SJSA1 (cell line): ENCODE results near the gene MAPKAPK5. TPM values are rescaled to one million over a fixed set of nuclear protein-coding genes. Genes with fewer than 3 reads are reported as not detected.

Source experiments
- DNase-seq, 2 experiments: peaks; one replicate each; pipeline ENCODE4 v3.0.0-alpha.2; 2015 to 2020; ENCODE audit warnings: low spot score in 2 of 2, low read depth in 1 of 2
- H3K27ac ChIP-seq: fragments of 250-450 bp; sonication (Bioruptor Pico); 2 replicates; pipeline ENCODE4 v1.5.1; 2020; ENCODE audit warnings: mild to moderate bottlenecking, moderate library complexity
- H3K27me3 ChIP-seq: fragments of 250-450 bp; sonication (Bioruptor Pico); replicated peaks from 2 replicates; pipeline ENCODE4 v1.5.1; 2020; ENCODE audit warnings: mild to moderate bottlenecking, moderate library complexity
- H3K36me3 ChIP-seq: fragments of 250-450 bp; sonication (Bioruptor Pico); 2 replicates; pipeline ENCODE4 v1.5.1; 2020; ENCODE audit warnings: mild to moderate bottlenecking
- H3K4me1 ChIP-seq: fragments of 250-450 bp; sonication (Bioruptor Pico); replicated peaks from 2 replicates; pipeline ENCODE4 v1.6.1; 2021; ENCODE audit warnings: mild to moderate bottlenecking
- H3K4me3 ChIP-seq: fragments of 250-450 bp; sonication (Bioruptor Pico); 2 replicates; pipeline ENCODE4 v1.5.1; 2020; ENCODE audit warnings: mild to moderate bottlenecking
- H3K9me3 ChIP-seq: fragments of 250-450 bp; sonication (Bioruptor Pico); replicated peaks from 2 replicates; pipeline ENCODE4 v1.5.1; 2020; ENCODE audit warnings: mild to moderate bottlenecking
- total RNA-seq: library from RNA; depleted of rRNA; stranded (reverse); fragments of >200 nt; shearing (Covaris generic); gene quantifications from 2 replicates; pipeline ENCODE4 v1.2.3, GENCODE V29; 2014

MAPKAPK5 gene
- total RNA-seq, 1 experiment from 2014 or later: 60.8 TPM

- no peak overlapping the region for H3K27ac ChIP-seq
- DNase-seq: no peak
- no peak overlapping the region for H3K4me3 ChIP-seq
- H3K36me3 ChIP-seq: peaks cover 86% of the 10 kb centered on the region
- no peaks in the 10 kb centered on the region for H3K9me3 ChIP-seq
- H3K4me1 ChIP-seq: no peaks in the 10 kb centered on the region
- no peaks in the 10 kb centered on the region for H3K27me3 ChIP-seq
Measured at GRCh38 chr12:111886662-111887545, 44.9 kb downstream of the MAPKAPK5 start.

GRCh38 chr12:111887926-111888745 lies 46.1 kb downstream of the MAPKAPK5 start:
- no peaks in the 10 kb centered on the region for H3K27me3 ChIP-seq
- no peak overlapping the region for H3K27ac ChIP-seq
- no peaks in the 10 kb centered on the region for H3K4me1 ChIP-seq
- H3K36me3 ChIP-seq: peaks cover 87% of the 10 kb centered on the region
- H3K4me3 ChIP-seq: no peak overlapping the region
- H3K9me3 ChIP-seq: no peaks in the 10 kb centered on the region
- DNase-seq: no peak

- Histone ChIP-seq H3K36me3 (peaks cover 58% of the 10 kb centered on the region), H3K9me3 (no peaks in the 10 kb centered on the region), H3K4me1 (no peaks in the 10 kb centered on the region), H3K4me3 (no peak overlapping the region), H3K27ac (no peak overlapping the region), H3K27me3 (no peaks in the 10 kb centered on the region)
- no peak for DNase-seq
Measured at GRCh38 chr12:111893287-111893686, 51.3 kb downstream of the MAPKAPK5 start.

GRCh38 chr12:111894556-111894955 lies 52.5 kb downstream of the MAPKAPK5 start:
- H3K4me3 ChIP-seq: no peak overlapping the region
- no peaks in the 10 kb centered on the region for H3K9me3 ChIP-seq
- no peaks in the 10 kb centered on the region for H3K27me3 ChIP-seq
- DNase-seq: no peak
- peaks cover 51% of the 10 kb centered on the region for H3K36me3 ChIP-seq
- H3K27ac ChIP-seq: no peak overlapping the region
- H3K4me1 ChIP-seq: no peaks in the 10 kb centered on the region

- Histone ChIP-seq H3K27me3 (no peaks in the 10 kb centered on the region), H3K4me1 (no peaks in the 10 kb centered on the region), H3K36me3 (peaks cover 21% of the 10 kb centered on the region), H3K9me3 (no peaks in the 10 kb centered on the region; the same call in 1 of the 2 replicates), H3K27ac (no peak overlapping the region), H3K4me3 (no peak overlapping the region)
- no peak for DNase-seq
Measured at GRCh38 chr12:111901182-111901581, 59.2 kb downstream of the MAPKAPK5 start.

GRCh38 chr12:111904446-111904975 lies 62.5 kb downstream of the MAPKAPK5 start:
- Histone ChIP-seq H3K4me3 (no peak overlapping the region), H3K36me3 (peaks cover 15% of the 10 kb centered on the region; the same call in 1 of the 2 replicates), H3K27me3 (no peaks in the 10 kb centered on the region), H3K27ac (no peak overlapping the region), H3K4me1 (no peaks in the 10 kb centered on the region), H3K9me3 (peaks cover 5% of the 10 kb centered on the region; the same call in 1 of the 2 replicates)
- DNase-seq: no peak

GRCh38 chr12:111905502-111905901 lies 63.5 kb downstream of the MAPKAPK5 start:
- no peaks in the 10 kb centered on the region for H3K27me3 ChIP-seq
- no peak overlapping the region for H3K27ac ChIP-seq
- DNase-seq: no peak
- peaks cover 11% of the 10 kb centered on the region; the same call in 1 of the 2 replicates for H3K36me3 ChIP-seq
- H3K4me3 ChIP-seq: no peak overlapping the region
- H3K4me1 ChIP-seq: no peaks in the 10 kb centered on the region
- H3K9me3 ChIP-seq: peaks cover 5% of the 10 kb centered on the region; the same call in 1 of the 2 replicates

- Histone ChIP-seq H3K27me3 (no peaks in the 10 kb centered on the region), H3K4me3 (no peak overlapping the region), H3K9me3 (peaks cover 5% of the 10 kb centered on the region; the same call in 1 of the 2 replicates), H3K4me1 (no peaks in the 10 kb centered on the region), H3K36me3 (peaks cover 11% of the 10 kb centered on the region; the same call in 1 of the 2 replicates), H3K27ac (no peak overlapping the region)
- no peak for DNase-seq
Measured at GRCh38 chr12:111907740-111908139, 65.7 kb downstream of the MAPKAPK5 start.

- H3K4me3 ChIP-seq: no peak overlapping the region
- no peaks in the 10 kb centered on the region for H3K36me3 ChIP-seq
- no peak for DNase-seq
- no peaks in the 10 kb centered on the region for H3K9me3 ChIP-seq
- no peaks in the 10 kb centered on the region for H3K4me1 ChIP-seq
- H3K27me3 ChIP-seq: no peaks in the 10 kb centered on the region
- H3K27ac ChIP-seq: no peak overlapping the region
Measured at GRCh38 chr12:111925171-111925570, 83.1 kb downstream of the MAPKAPK5 start.

- Histone ChIP-seq H3K4me1 (no peaks in the 10 kb centered on the region), H3K27ac (no peak overlapping the region), H3K27me3 (no peaks in the 10 kb centered on the region), H3K4me3 (no peak overlapping the region), H3K36me3 (no peaks in the 10 kb centered on the region), H3K9me3 (no peaks in the 10 kb centered on the region)
- DNase-seq: no peak
Measured at GRCh38 chr12:111926631-111927030, 84.6 kb downstream of the MAPKAPK5 start.

- H3K27ac ChIP-seq: no peak overlapping the region
- no peaks in the 10 kb centered on the region for H3K4me1 ChIP-seq
- no peak overlapping the region for H3K4me3 ChIP-seq
- no peaks in the 10 kb centered on the region for H3K36me3 ChIP-seq
- H3K27me3 ChIP-seq: no peaks in the 10 kb centered on the region
- H3K9me3 ChIP-seq: no peaks in the 10 kb centered on the region
- no peak for DNase-seq
Measured at GRCh38 chr12:111927346-111927745, 85.3 kb downstream of the MAPKAPK5 start.

- no peaks in the 10 kb centered on the region for H3K4me1 ChIP-seq
- no peaks in the 10 kb centered on the region for H3K9me3 ChIP-seq
- no peak overlapping the region for H3K27ac ChIP-seq
- H3K27me3 ChIP-seq: no peaks in the 10 kb centered on the region
- no peaks in the 10 kb centered on the region for H3K36me3 ChIP-seq
- DNase-seq: no peak
- H3K4me3 ChIP-seq: no peak overlapping the region
Measured at GRCh38 chr12:111932241-111932640, 90.2 kb downstream of the MAPKAPK5 start.

GRCh38 chr12:111936869-111937268 lies 94.8 kb downstream of the MAPKAPK5 start:
- no peaks in the 10 kb centered on the region for H3K36me3 ChIP-seq
- H3K4me3 ChIP-seq: no peak overlapping the region
- no peak overlapping the region for H3K27ac ChIP-seq
- no peak for DNase-seq
- no peaks in the 10 kb centered on the region for H3K27me3 ChIP-seq
- H3K9me3 ChIP-seq: no peaks in the 10 kb centered on the region
- no peaks in the 10 kb centered on the region for H3K4me1 ChIP-seq
